OCI-LY3 (cell line): ENCODE data around the gene PYHIN1.
"Not testable (repeated sequence)": the region's sequence is repeated elsewhere in the genome, so short reads cannot be mapped to it uniquely, and the experiment has no call there.

ENCODE experiments used
- H2AFZ ChIP-seq: fragments of 200-600, 300-600 bp; shearing (Covaris generic); 2 replicates; pipeline ENCODE4 v1.6.0; 2014; ENCODE audit warnings: antibody characterized with exemption, low read depth, low read length
- H3K27ac ChIP-seq: fragments of 200-600, 300-600 bp; sonication (generic); 2 replicates; pipeline ENCODE4 v1.5.1; 2014; ENCODE audit warnings: mild to moderate bottlenecking, low read length, moderate library complexity, mixed read lengths
- H3K27me3 ChIP-seq: fragments of 200-600, 300-600 bp; sonication (generic); 2 replicates; pipeline ENCODE4 v1.6.1; 2014; ENCODE audit warnings: low read depth, low read length, mixed read lengths
- H3K36me3 ChIP-seq: fragments of 200-600, 300-600 bp; sonication (generic); replicated peaks from 2 replicates; pipeline ENCODE3; 2014; ENCODE audit warnings: low read depth, low read length, mixed read lengths
- H3K4me1 ChIP-seq: fragments of 300-600, 200-600 bp; sonication (generic); 2 replicates; pipeline ENCODE4 v1.6.1; 2014; ENCODE audit warnings: low read length, mixed read lengths
- H3K4me2 ChIP-seq: fragments of 200-600, 300-600 bp; sonication (generic); 2 replicates; pipeline ENCODE4 v1.6.1; 2014; ENCODE audit warnings: low read length, mixed read lengths
- H3K4me3 ChIP-seq: fragments of 300-600, 200-600 bp; sonication (generic); 2 replicates; pipeline ENCODE4 v1.5.1; 2014; ENCODE audit warnings: antibody characterized with exemption, mild to moderate bottlenecking, low read length, moderate library complexity
- H3K79me2 ChIP-seq: fragments of 300-600, 200-600 bp; shearing (Covaris generic); 2 replicates; pipeline ENCODE4 v1.6.1; 2014; ENCODE audit warnings: mild to moderate bottlenecking, low read length, mixed read lengths
- H3K9ac ChIP-seq: fragments of 300-600, 200-600 bp; shearing (Covaris generic); 2 replicates; pipeline ENCODE4 v1.6.0; 2014; ENCODE audit warnings: mild to moderate bottlenecking, low read length, moderate library complexity
- H3K9me3 ChIP-seq: fragments of 200-600, 300-600 bp; shearing (Covaris generic); 2 replicates; pipeline ENCODE4 v1.6.1; 2014; ENCODE audit warnings: low read length, mixed read lengths; ENCODE audit not compliant: insufficient read depth
- H4K20me1 ChIP-seq: fragments of 200-600, 300-600 bp; sonication (generic); 2 replicates; pipeline ENCODE4 v1.6.1; 2016; ENCODE audit warnings: low read length, mixed read lengths; ENCODE audit not compliant: insufficient read depth
- CTCF ChIP-seq: fragments of 200-600, 300-600 bp; sonication (generic); IDR thresholded peaks from 2 replicates; pipeline ENCODE4 v1.5.1; 2014; ENCODE audit warnings: antibody characterized with exemption, low read length, low read depth
- EZH2phosphoT487 ChIP-seq: fragments of 200-600 bp; shearing (Covaris generic); IDR thresholded peaks from 2 replicates; pipeline ENCODE4 v1.6.1; 2018; ENCODE audit warnings: antibody characterized with exemption, mixed run types, low read depth

The PYHIN1 gene

GRCh38 chr1:159005676-159006075, 74.3 kb downstream of the PYHIN1 start:
- Histone ChIP-seq H3K9me3 (no peaks in the 10 kb centered on the region), H4K20me1 (no peaks in the 10 kb centered on the region), H3K4me3 (0 out of 2 replicates have a peak overlapping the region, but pooled peaks have one; percentile 9), H3K9ac (no peak overlapping the region; the same call in 1 of the 2 replicates), H3K79me2 (peaks cover 9% of the 10 kb centered on the region), H3K27me3 (no peaks in the 10 kb centered on the region), H3K4me2 (peak overlapping the region; percentile 40), H3K27ac (no peak overlapping the region), H3K4me1 (peaks cover 23% of the 10 kb centered on the region), H2AFZ (peak overlapping the region; percentile 82), H3K36me3 (no peaks in the 10 kb centered on the region)
- peak; percentile 20; the same call in 1 of the 2 replicates for TF ChIP-seq CTCF
- TF ChIP-seq EZH2phosphoT487, result no peak

- peak overlapping the region; percentile 40 for H3K4me2 ChIP-seq
- H3K79me2 ChIP-seq, result peaks cover 16% of the 10 kb centered on the region
- not testable (repeated sequence) for H3K9me3 ChIP-seq, H3K36me3 ChIP-seq, H3K27ac ChIP-seq, H3K27me3 ChIP-seq, H3K9ac ChIP-seq, H4K20me1 ChIP-seq
- H2AFZ ChIP-seq, result peak overlapping the region; percentile 82
- H3K4me3 ChIP-seq, result 0 out of 2 replicates have a peak overlapping the region, but pooled peaks have one; percentile 9
- peaks cover 23% of the 10 kb centered on the region for H3K4me1 ChIP-seq
Measured at GRCh38 chr1:159006210-159006807, 75.0 kb downstream of the PYHIN1 start.

- TF ChIP-seq CTCF, result no peak
- TF ChIP-seq EZH2phosphoT487, result no peak
- H2AFZ ChIP-seq, result no peak overlapping the region
- H3K27ac ChIP-seq, result no peak overlapping the region
- H3K9me3 ChIP-seq, result no peaks in the 10 kb centered on the region
- no peak overlapping the region for H3K4me2 ChIP-seq
- no peaks in the 10 kb centered on the region for H3K27me3 ChIP-seq
- no peak overlapping the region for H3K9ac ChIP-seq
- no peaks in the 10 kb centered on the region for H4K20me1 ChIP-seq
- H3K36me3 ChIP-seq, result peaks cover 8% of the 10 kb centered on the region
- H3K4me1 ChIP-seq, result peaks cover 35% of the 10 kb centered on the region
- H3K4me3 ChIP-seq, result no peak overlapping the region
- H3K79me2 ChIP-seq, result peaks cover 30% of the 10 kb centered on the region
Measured at GRCh38 chr1:159007726-159008125, 76.4 kb downstream of the PYHIN1 start.

GRCh38 chr1:159008744-159009188, 77.4 kb downstream of the PYHIN1 start:
- H3K27ac ChIP-seq, result peak overlapping the region; percentile 68; the same call in 1 of the 2 replicates
- H3K9ac ChIP-seq, result 0 out of 2 replicates have a peak overlapping the region, but pooled peaks have one; percentile 85
- H3K27me3 ChIP-seq, result no peaks in the 10 kb centered on the region
- H2AFZ ChIP-seq, result peak overlapping the region; percentile 52
- TF ChIP-seq EZH2phosphoT487, result no peak
- no peak for TF ChIP-seq CTCF
- H3K9me3 ChIP-seq, result no peaks in the 10 kb centered on the region
- peaks cover 40% of the 10 kb centered on the region for H3K79me2 ChIP-seq
- peaks cover 45% of the 10 kb centered on the region for H3K4me1 ChIP-seq
- H3K4me2 ChIP-seq, result peak overlapping the region; percentile 80
- H3K36me3 ChIP-seq, result peaks cover 17% of the 10 kb centered on the region
- 0 out of 2 replicates have a peak overlapping the region, but pooled peaks have one; percentile 77 for H3K4me3 ChIP-seq
- H4K20me1 ChIP-seq, result no peaks in the 10 kb centered on the region
